Peyer's patch (tissue), 4 donors: Measurements from ENCODE around the gene ARHGEF12.

Source experiments
- CTCF ChIP-seq, 6 experiments: fragments of 450-650 bp in 4 of 6; fragments of 200-600 bp in 2 of 6; sonication (generic) in 1 of 6; IDR thresholded peaks; one replicate each; pipeline ENCODE4 v1.5.1; 2017 to 2019; ENCODE audit warnings: antibody characterized with exemption in 6 of 6, mild to moderate bottlenecking in 3 of 6, moderate library complexity in 1 of 6
- POLR2A ChIP-seq, 2 donors: fragments of 450-650 bp; IDR thresholded peaks; one replicate each; pipeline ENCODE4 v1.5.1; 2017; ENCODE audit warnings: antibody characterized with exemption in 2 of 2, mild to moderate bottlenecking in 2 of 2, moderate library complexity in 2 of 2

DNA sequence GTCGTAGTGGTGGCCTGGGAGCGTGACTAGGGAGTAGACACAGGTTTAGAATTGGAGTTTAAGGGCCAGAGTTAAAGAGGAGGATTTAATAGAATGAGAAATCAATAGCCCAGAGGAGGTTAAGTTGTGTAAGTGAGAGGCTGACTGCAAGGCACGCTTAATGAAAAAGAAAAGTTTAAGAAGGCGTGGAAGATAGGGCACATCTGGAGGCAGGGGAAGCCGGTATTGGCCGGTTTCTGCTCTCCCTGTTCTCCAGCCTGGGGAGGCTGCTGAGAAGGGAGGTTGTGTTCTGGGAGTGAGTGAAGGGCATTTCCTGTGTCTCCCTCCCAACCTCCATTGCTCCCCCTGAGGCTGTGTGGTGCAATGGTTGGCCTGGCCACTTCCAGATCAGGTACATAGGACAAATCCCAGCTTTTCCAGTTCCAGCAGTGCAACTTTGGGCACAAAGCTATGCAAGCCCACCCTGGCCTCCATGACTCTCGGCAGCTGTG lies 181.6 kb downstream of the ARHGEF12 start:
- TF ChIP-seq CTCF (IDR thresholded peaks at IDR 0.05): no peak
- TF ChIP-seq POLR2A (IDR thresholded peaks at IDR 0.05): no peak
